CD4-positive, CD25-positive, alpha-beta regulatory T cell (primary cell): ENCODE data around the gene FAS. TPM values are rescaled to one million over a fixed set of nuclear protein-coding genes. Genes with fewer than 3 reads are reported as not detected.

Experiments
- ATAC-seq, 2 donors: fragments of 150-1000 bp; cut with Tn5 transposase; one replicate each; pipeline ENCODE4 v1.10.0; 2021; ENCODE audit warnings: low read depth in 2 of 2, moderate number of reproducible peaks in 2 of 2, moderate library complexity in 1 of 2
- DNase-seq, 3 donors: peaks; one replicate each; pipeline versions ENCODE4 v3.0.0 to v3.0.0-alpha.2; 2012 to 2022; ENCODE audit warnings: mixed read lengths in 1 of 3
- H3K27ac ChIP-seq: one replicate; pipeline ENCODE4 v1.7.0; 2013; ENCODE audit warnings: mild to moderate bottlenecking, low read length; ENCODE audit not compliant: insufficient read depth, poor library complexity, severe bottlenecking
- H3K27me3 ChIP-seq: one replicate; pipeline ENCODE4 v1.7.0; 2013; ENCODE audit warnings: low read length; ENCODE audit not compliant: control insufficient read depth, insufficient read depth
- H3K36me3 ChIP-seq: one replicate; pipeline ENCODE4 v1.7.0; 2013; ENCODE audit warnings: mild to moderate bottlenecking, low read length, moderate library complexity; ENCODE audit not compliant: control insufficient read depth, insufficient read depth
- H3K4me1 ChIP-seq: 2 replicates; pipeline ENCODE4 v1.7.0; 2013; ENCODE audit warnings: mild to moderate bottlenecking, low read length; ENCODE audit not compliant: insufficient read depth, control insufficient read depth, poor library complexity, severe bottlenecking
- H3K4me3 ChIP-seq: one replicate; pipeline ENCODE4 v1.7.0; 2013; ENCODE audit warnings: low read depth, mild to moderate bottlenecking, low read length, moderate library complexity
- H3K9me3 ChIP-seq, 2 experiments: 1 replicate in 1 of 2; 2 replicates in 1 of 2; pipeline ENCODE4 v1.7.0; 2013; ENCODE audit warnings: low read length in 2 of 2, mild to moderate bottlenecking in 1 of 2, moderate library complexity in 1 of 2; ENCODE audit not compliant: control insufficient read depth in 2 of 2
- H3K27ac Mint-ChIP-seq, 3 donors: one replicate each; pipeline ENCODE4 v1.8.0; 2020 to 2022; ENCODE audit warnings: mild to moderate bottlenecking in 3 of 3, mixed read lengths in 3 of 3, moderate library complexity in 2 of 3
- H3K27me3 Mint-ChIP-seq: one replicate; pipeline ENCODE4 v1.8.0; 2022; ENCODE audit warnings: mild to moderate bottlenecking, mixed read lengths
- H3K36me3 Mint-ChIP-seq: one replicate; pipeline ENCODE4 v1.8.0; 2020; ENCODE audit warnings: mixed read lengths
- H3K4me1 Mint-ChIP-seq, 4 donors: one replicate each; pipeline ENCODE4 v1.8.0; 2020 to 2022; ENCODE audit warnings: mixed read lengths in 4 of 4, mild to moderate bottlenecking in 1 of 4
- H3K4me3 Mint-ChIP-seq, 4 donors: one replicate each; pipeline ENCODE4 v1.8.0; 2020 to 2022; ENCODE audit warnings: mild to moderate bottlenecking in 4 of 4, mixed read lengths in 4 of 4, moderate library complexity in 3 of 4
- H3K9me3 Mint-ChIP-seq, 7 donors: one replicate each; pipeline ENCODE4 v1.8.0; 2020 to 2022; ENCODE audit warnings: mixed read lengths in 7 of 7, mild to moderate bottlenecking in 3 of 7, moderate library complexity in 2 of 7
- polyA plus RNA-seq, 4 donors: library from polyadenylated mRNA; unstranded; fragments of 300-500 nt; fragmentation: Illumina TruSeq; gene quantifications; one replicate each; pipeline ENCODE4 v1.2.3, GENCODE V29; 2021
- total RNA-seq: library from RNA; stranded (reverse); gene quantifications from one replicate; pipeline ENCODE4 v1.2.3, GENCODE V29; 2022

The FAS gene
- total and polyA plus RNA-seq, 5 donors from 2014 or later, result 84.3 to 169 (median 123) TPM

DNA sequence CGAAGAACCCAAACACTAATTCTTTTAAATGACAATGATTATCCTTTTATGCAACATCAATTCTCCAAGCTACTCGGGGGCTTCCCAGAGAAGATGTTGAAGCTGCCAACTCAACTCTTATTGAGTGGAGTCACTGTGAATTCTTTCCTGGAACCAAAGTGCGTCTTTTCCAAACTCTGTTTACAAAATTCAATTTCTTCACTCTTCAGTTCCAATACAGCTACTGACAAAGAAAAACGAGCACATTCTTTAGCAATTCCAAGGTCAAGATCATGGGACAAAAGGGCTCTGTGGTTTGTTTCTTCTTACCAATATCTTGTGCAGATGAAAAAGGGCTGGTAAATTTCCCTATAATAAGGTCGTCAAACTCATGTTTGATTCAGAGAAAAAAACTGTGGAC, 74.2 kb downstream of the FAS start:
- Histone ChIP-seq H3K27me3 (peaks cover 7% of the 10 kb centered on the region), H3K9me3 (no peaks in the 10 kb centered on the region), H3K4me3 (no peak overlapping the region), H3K36me3 (no peaks in the 10 kb centered on the region), H3K4me1 (no peaks in the 10 kb centered on the region), H3K27ac (no peak overlapping the region)
- ATAC-seq (no peak), DNase-seq (no peak)
- no peaks in the 10 kb centered on the region for H3K9me3 Mint-ChIP-seq
- H3K36me3 Mint-ChIP-seq, result no peaks in the 10 kb centered on the region
- H3K27ac Mint-ChIP-seq, result no peak overlapping the region
- no peak overlapping the region for H3K4me3 Mint-ChIP-seq
- H3K4me1 Mint-ChIP-seq, result peaks cover 0 to 4% (median 1%) of the 10 kb centered on the region in 4 donors
- H3K27me3 Mint-ChIP-seq, result peaks cover 35% of the 10 kb centered on the region

Other genes with a start within 250 kb of the FAS start
- 0.44 TPM for gene LIPN, start 230.8 kb upstream of the FAS start, total RNA-seq
- gene LIPN, start 230.8 kb upstream of the FAS start, polyA plus RNA-seq, result under 1 TPM; 0.39 to 0.67 (median 0.50) TPM
- not detected for gene LIPM, start 188.1 kb upstream of the FAS start, total RNA-seq
- gene LIPM, start 188.1 kb upstream of the FAS start, polyA plus RNA-seq, result not detected
- not detected for gene ANKRD22, start 139.0 kb upstream of the FAS start, total RNA-seq
- gene ANKRD22, start 139.0 kb upstream of the FAS start, polyA plus RNA-seq, result under 1 TPM; 0.10 to 0.20 (median 0.18) TPM
- gene STAMBPL1, start 110.6 kb upstream of the FAS start, total RNA-seq, result 40.5 TPM
- gene STAMBPL1, start 110.6 kb upstream of the FAS start, polyA plus RNA-seq, result 10 to 100 TPM; 12.2 to 15.3 (median 13.9) TPM
- gene ACTA2, start 38.0 kb upstream of the FAS start, total RNA-seq, result 26.2 TPM
- gene ACTA2, start 38.0 kb upstream of the FAS start, polyA plus RNA-seq, result 10 to 100 TPM; 37.0 to 65.9 (median 55.9) TPM
- gene CH25H, start 216.5 kb downstream of the FAS start, total RNA-seq, result 1.6 TPM
- 1 to 10 TPM in 1 of 4 donors, under 1 TPM in 3; 0.10 to 1.0 (median 0.84) TPM for gene CH25H, start 216.5 kb downstream of the FAS start, polyA plus RNA-seq